H1 (cell line): ENCODE measurements around the gene PYY.
"Not testable (repeated sequence)": the region's sequence is repeated elsewhere in the genome, so short reads cannot be mapped to it uniquely, and the experiment has no call there.

Source experiments
- RAD21 ChIP-seq, 2 experiments: IDR thresholded peaks in 1 of 2; conservative IDR thresholded peaks in 1 of 2; 2 replicates each; pipeline ENCODE4 v1.6.1; 2011; ENCODE audit warnings: low read depth in 2 of 2, low read length in 2 of 2, improper control_type of control experiment in 1 of 2, inconsistent platforms in 1 of 2, mild to moderate bottlenecking in 1 of 2, moderate library complexity in 1 of 2
- TAF1 ChIP-seq: IDR thresholded peaks from 2 replicates; pipeline ENCODE4 v1.6.1; 2011; ENCODE audit warnings: mild to moderate bottlenecking, low read depth, low read length

- not testable (repeated sequence) for TF ChIP-seq TAF1; RAD21 (IDR thresholded peaks at IDR 0.05 in 1 of 2, conservative IDR thresholded peaks at IDR 0.05 in 1 of 2; ENCODE audit: low read depth in 2 of 2, low read length in 2 of 2)
Observed at GRCh38 chr17:43997180-43997579, 43.4 kb upstream of the PYY start.
